CD4-positive, alpha-beta T cell treated with Interleukin-6 for 4 hours (primary cell): ENCODE results near the gene GSG1L.
"Not testable (repeated sequence)": the region's sequence is repeated elsewhere in the genome, so short reads cannot be mapped to it uniquely, and the experiment has no call there.

Source experiments
- DNase-seq: peaks from one replicate; pipeline ENCODE4 v3.0.0-alpha.2; 2020; ENCODE audit warnings: mixed read lengths

The GSG1L gene

DNA sequence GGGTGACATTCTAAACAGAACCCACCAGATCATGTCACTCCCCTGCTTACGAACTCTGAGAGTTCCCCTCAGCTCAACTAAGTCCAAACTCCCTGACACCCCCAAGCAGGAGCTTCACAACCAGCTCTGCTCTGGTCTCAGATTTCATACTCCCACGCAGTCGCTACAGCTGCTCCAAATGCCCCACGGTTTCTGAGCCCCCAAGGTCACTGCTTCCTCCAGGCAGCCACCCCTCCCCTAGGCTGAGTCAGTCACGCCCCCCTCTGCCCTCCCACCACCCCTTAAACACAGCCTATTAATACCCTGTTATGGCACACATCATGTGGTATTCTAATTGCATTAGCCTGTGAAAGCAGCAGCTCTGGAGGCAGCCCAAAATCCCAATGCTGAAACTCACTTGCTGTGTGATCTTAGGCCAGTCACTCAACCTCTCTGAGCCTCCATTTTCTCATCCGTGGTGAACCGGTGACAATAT, 51.5 kb downstream of the GSG1L start:
- DNase-seq, result no peak

DNA sequence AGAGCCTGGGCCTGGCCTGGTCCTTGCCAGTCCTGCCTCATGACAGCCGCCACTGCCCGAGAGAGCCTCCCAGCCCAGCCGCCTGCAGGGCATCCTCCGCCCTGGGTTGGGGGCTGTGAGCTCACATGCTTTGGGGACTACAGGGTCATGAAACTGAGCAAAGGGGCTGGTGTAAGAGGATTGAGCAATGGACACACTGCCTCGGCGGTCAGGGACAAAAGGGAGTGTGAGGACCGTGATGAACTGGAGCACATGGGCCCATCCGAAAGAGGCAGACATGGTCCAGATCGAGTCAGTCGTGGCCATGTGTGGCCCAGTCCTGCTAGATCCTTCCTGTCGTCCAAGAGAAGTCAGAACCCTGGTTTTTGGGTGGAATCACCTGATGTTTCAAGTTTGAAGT, 52.3 kb downstream of the GSG1L start:
- no peak for DNase-seq

DNA sequence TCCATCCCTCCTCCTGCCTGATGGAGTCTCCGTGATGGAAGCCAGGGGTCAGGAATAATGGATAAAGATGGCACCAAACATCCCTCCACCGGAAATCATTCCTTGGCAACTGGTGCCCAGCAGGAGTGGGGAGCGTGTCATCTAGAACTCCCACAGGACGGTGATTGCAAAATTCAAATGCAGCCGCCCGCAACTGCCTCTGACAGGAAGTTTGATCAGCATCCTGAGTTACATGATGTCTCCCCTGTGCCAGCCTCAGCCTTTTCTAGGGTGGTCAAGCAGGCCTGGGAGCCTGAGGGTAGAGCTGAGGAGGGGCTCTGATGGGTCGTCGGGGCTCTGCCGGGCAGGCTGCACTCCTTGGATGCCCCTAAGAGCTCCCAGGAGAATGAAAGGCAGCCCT, 52.8 kb downstream of the GSG1L start:
- no peak for DNase-seq

DNA sequence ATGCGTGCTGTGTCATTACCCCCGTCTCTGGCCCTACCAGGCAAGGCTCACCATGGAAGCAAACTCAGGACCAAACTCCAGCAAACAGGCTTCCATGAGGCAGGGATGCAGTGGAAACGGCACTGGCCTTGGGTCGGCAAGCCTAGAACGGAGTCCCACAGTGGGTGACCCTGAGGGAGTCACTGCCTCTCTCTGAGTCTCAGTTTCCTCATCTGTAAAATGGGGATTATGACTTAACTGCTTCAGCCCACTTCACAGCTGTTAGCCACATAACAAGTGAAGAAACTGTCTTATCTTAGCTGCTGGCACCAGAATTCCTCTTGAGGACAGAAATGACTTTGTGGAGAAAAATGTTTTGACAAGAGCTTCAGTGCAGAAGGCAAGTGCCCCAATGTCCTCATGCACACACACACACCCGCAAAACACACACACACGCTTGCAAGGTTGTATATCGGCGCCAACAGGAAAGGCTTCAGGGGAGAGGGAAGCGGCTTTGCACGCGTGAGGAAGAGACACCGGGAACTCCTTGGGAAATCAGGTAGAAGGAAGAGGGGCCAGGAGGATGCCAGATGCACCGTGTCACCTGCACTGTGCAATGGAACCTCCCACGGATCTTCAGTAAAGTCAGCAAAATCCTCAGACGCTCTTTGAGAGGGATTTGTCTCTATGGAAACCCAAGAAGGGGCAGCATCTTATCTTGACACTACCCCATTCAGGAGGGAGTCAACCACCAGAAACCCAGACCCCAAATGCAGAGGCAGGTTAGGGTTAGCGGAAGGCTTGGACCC, 53.7 kb downstream of the GSG1L start:
- DNase-seq, result no peak

DNA sequence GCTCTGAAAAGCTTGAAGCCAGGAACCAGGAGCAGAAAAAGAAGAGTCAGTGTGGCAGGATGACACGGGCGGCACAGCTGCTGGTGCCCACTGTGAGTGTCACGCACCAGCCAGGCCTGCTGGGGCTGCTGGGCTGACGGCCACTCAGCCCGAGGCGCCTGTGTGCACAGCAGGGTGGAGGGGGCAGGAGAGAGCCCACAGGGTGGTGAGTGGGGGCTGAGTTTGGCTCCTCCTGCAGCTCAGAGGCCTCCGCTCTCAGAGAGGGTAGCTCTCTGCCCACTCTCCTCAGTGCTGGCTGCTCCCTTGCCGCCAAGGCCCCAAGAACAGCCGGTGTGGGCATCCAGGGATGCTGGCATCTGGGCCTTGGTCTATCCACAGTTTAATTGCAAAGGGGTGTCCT, 59.6 kb downstream of the GSG1L start:
- DNase-seq, result no peak

DNA sequence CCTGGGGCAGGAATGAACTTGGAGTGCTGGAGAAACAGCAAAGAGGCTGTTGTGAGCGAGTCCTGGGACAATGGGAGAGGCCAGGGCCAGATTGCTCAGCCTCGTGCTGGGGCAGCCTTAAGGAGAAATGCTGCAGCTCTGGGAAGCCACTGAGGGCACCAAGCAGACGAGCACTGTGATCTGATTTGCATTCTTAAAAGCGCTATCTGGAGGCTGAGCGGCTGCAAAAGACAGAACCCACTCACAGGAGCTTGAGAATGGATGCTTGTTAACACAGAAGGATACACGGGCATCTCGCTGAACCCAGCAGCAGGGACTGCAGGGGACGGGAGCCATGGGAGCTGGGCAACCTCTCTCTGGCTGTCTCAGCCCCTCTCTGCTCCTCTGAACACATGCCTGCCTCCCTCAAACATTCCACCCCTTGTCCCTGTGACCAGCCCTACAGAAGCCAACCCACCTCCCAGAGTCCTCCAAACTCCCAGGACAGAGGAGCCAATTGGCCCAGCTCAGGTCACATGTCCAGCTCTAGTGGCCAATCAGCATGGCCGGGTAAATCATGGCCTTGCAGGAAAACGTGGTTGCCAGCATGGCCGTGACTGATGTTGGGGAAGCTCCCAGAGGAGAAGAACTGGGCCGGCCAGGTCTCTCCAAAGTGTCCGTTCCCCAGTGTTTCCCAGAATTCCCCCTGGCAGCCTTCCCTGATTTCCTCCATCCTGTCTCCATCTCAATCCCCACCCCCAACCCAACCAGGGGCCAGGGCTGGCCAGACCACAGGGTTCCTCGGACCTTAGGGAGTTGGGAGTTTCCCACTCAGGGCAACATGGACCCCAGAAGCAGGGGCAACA, 60.3 kb downstream of the GSG1L start:
- no peak for DNase-seq

DNA sequence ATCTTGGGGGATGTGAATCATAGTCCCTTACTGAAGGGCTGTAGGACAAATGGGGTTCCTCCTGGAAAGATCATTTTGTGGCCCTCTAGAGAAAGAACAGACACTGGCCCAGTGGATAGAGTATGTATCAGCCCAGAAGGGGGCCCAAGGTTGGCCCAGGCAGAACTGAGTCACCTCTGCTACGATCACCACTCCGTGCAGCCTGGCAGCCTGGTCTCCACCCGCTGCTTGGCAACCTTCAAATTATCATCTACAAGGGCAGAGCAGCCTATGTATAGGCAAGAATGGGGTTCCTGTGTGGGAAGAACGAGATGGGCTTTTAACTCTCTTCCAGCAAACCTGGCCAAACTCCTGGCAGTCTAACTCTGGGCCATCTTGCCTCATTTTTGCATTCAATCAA, 61.9 kb downstream of the GSG1L start:
- DNase-seq, result no peak

DNA sequence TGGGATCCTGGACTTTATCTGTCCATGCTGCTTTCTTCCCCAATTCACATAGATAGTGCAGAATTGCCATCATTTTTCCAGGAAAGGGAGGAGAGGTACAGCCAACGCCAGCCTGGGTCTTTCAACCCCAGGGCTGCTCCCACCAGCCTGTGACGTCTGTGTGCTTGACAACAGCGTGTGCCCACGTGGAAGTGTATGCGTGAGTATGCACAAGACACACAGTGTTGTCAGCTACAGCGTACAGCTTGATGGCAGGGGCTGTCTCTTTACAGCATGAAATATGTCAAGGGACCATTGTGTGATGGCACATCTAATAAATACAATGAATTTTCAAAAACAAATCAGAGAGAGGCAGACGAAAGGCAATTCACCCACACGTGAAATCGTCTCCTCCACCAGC, 62.3 kb downstream of the GSG1L start:
- no peak for DNase-seq

DNA sequence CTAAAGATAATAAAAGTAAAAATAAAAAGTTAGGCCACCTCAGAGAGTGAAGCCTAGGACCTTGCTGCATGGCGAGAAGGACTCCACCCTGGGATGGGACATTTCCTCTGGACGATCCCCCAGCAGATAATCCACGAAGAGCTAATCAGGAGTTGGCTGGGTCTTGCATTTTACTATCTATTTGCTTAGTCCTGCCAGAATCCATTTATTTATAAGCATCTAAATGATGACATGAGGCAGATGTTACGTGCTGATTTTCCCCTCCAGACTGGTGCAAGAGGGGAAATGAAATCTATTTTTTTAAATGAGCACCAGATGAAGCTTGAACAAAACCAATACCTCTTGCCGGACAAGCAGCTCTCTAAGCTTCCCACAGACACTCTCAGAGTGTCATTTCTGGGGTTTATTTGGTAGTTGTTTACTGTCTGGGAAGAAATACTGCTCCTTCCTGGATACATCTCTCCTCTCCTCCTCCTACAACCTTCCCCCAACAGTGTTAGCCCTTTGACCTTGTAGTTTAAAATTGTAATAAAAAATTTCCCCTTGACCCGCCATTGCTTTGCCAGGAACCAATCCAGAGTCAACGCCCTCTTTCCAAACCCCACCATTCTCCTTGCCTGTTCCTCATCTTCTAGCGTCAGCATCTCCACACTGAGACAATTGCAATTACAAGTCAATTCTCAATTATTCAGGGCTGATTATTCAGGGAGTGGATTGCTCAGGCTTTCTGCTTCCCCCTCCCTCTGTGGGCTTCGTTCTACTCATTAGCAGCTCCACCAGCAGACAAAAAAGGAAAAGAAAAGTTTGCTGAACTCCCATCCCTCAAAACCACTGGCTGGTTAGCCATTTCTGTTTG, 63.0 kb downstream of the GSG1L start:
- DNase-seq, result no peak

DNA sequence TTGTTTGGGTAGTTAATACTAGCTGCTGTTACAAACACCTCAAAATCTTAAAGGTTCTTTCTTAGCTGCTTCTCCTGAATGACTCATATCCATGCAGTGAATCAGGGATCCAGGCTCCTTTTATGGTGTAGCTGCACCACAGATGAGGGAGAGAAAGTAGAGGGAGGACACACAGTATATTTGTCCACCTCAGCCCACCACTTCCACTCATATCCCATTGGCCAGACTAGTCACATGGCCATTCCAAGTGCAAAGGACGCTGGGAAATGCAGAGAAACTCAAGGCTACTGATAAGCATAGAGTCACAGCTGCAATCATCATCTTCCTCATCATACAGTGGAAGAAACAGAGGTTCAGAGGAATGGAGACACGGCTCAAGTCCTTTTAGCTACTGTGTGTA, 63.8 kb downstream of the GSG1L start:
- DNase-seq, result no peak

DNA sequence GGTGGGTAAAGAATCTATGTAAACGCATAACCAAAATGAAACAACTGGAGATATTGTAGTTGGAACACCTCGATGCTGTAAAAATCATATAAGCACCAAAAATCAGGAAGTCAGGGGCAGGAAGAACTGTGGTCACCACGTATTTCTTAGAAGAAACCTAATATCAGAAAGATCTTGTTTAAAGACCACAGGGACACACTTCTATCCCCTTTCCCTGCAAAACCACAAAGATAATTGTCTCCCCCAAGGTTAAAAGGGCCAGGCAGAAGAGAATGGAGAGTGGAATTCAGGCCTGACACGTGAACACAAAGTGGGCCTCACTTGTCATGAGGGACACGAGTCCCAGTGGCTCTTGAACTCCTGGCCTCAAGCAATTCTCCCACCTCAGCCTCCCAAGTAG, 68.1 kb downstream of the GSG1L start:
- no peak for DNase-seq

DNA sequence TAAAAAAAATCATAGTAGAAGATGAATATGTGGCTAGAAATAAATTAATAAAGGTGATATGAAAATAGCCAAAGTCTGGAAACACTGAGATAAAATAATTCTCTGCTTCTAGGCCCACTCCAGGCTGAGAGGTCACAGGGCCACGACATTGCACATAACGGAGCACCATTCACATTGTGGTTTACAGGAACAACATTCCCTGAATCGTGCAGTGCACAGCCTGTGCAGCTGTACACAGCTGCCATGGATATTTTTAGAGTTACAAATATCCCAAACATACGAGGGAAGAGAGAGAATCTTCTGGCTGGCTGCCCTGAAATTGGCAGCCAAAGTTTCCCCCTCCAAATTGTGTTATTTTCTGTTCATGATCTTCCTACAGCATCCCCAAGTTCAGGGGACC, 68.8 kb downstream of the GSG1L start:
- DNase-seq, result no peak

DNA sequence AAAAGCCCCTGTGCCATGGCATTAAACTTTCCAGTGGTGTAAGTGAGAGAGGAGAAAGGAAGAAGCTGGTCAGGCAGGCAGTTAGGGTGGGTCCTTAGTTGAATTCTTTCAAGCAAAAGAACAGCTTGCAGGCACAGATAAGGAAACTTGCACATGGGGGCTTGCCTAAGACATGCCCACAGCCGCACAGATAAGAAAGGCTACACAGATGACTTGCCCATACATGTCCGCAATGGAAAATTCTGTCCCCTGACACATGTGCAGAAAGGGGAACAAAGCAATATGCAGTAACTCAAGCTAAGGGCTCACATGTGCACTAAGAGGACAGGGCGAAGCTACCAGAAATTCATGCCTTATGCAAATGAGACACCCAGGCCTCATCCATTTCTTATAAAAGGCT, 69.9 kb downstream of the GSG1L start:
- no peak for DNase-seq

DNA sequence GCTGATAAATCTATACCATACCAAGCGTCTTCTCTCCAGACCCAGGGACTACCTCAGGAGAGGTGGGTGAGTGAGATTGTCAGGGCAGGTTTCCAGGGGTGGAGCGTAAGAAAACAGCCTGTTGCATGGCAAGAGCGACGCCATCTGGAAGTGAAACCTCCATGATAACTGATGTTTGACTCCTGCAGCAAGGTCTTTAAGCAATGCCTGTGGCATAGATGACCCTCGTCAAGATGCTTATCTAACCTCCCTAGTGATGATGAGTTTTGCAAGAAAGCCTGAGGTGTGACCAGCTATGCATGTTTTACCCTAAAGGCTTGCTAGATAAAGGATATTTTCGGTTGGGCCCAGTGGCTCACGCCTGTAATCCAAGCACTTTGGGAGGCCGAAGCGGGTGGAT, 71.6 kb downstream of the GSG1L start:
- DNase-seq, result no peak

DNA sequence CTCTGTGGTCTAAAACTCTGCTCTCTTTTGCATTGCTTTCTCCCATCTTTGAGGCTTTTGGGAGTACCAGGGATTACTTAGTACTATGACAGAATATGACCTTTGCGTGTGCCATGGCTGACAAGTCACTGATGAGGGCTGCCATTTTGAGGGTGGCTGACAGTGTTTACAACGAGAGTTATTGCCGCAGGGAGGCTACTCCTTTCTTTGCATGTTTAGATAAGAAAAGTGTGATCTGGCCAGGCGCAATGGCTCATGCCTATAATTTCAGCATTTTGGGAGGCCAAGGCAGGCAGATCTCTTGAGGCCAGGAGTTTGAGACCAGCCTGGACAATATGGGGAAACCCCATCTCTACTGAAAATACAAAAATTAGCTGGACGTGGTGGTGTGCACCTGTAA, 77.5 kb downstream of the GSG1L start:
- no peak for DNase-seq

DNA sequence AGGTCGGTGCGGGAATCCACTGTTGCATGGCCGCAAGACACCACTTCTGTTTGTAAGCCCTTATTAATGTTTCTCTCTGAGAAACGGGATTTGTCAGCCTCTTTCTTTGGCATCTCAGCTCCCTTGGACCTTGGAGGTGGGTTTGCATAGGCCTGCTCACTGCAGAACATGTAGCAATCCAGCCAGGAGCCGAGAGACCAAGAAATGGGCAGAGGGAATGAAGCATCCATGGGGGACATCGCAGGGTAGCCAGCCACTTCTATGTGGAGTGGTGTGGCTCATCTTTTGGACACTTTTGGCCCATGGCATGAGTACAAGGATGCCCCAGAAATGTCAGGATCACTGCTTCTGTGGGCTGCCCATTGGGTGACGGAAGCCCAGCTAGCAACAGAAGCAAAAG, 79.4 kb downstream of the GSG1L start:
- no peak for DNase-seq

DNA sequence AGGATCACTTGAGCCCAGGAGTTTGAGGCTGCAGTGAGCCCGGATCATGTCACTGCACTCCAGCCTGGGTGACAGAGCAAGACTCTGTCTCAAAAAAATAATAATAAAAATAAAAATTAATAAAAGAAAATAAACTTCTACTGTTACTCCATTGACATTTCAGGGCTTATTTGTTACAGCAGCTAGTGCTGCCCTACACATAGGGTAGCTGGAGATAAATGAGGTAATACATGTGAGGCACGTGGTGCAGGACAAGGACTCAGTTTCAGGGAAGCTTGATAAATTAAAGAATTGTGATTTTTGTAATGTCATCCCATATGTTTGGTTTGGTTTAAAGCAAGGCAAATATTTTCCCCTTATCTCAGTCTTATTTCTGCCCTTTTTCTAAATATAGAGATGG, 80.3 kb downstream of the GSG1L start:
- no peak for DNase-seq

DNA sequence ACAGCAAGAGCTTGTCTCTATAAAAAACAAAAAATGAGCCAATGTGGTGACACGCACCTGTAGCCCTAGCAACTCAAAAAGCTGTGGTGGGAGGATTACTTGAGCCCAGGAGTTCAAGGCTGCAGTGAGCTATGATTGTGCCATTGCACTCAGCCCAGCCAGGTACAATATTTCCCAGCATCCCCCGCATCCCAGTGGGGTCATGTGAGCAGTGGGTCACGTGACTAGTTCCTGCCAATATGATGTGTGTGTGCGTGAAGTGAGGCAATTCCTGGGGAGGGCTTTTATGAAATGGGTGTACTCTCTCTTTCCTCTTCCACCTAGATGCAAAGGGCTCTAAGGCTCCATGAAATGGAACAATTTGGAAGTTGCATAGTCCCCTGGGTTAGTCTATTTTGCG, 81.3 kb downstream of the GSG1L start:
- DNase-seq, result no peak

DNA sequence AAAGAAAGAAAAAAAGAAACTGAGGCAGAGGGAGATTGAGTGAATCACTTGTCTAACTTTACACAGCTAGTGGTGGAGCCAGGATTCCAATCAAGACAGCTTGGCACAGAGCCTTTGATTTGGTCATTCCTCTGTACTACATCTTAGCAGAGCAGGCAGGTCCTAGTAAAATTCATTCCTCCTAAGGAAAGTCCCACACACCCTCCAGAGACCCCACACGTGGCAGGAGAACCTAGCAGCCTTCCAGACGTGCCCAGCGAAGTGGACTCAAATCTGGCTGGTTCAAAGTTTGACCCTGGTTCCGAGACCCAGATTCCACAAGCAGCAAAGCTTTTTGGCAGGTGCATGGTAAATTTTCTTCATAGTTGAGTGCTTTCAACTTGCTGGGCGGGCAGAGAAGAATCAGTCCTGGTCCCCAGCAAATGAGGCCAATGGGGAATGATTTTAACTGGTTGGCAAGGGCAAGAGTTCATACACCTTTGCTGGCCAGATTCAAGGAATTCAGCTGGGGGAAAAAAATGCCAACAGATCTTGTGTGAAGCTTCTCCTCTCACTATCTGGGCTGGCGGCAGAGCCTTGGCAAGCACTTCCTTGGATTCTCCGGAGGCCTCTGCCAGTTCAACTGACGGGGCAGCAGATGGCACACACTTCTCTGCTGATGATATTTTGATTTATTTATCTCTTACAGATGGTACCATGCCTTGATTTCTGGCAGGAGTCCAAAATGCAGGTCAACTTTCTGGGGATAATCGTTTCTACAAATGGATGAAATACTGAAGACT, 82.4 kb downstream of the GSG1L start:
- no peak for DNase-seq

DNA sequence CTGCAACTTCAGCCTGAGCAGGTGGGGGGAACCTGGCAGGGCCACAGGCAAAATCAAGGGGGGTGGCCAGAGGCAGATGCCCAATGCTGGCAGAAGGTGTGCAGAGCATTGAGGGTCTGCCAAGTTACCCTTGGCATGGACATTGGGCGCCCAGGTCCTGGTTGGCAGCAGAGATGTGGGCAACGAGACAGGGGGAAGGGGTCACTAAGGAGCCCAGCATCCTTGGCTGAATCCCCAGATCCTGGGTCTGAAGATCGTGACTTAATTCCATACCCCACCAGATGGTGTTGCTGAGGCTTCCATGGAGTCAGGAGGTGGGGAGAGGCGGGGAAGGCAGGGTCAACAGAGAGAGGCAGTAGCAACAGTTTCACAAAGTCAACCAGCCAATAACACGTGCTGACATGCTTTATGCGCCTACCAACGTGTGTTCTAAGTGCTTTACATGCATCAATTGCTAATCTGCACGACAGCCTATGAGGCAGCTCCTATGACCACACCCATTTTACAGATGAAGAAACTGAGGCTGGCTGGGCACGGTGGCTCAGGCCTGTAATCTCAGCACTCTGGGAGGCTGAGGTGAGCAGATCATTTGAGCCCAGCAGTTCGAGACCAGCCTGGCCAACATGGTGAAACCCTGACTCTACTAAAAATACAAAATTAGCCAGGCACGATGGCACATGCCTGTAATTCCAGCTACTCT, 83.3 kb downstream of the GSG1L start:
- DNase-seq, result no peak

DNA sequence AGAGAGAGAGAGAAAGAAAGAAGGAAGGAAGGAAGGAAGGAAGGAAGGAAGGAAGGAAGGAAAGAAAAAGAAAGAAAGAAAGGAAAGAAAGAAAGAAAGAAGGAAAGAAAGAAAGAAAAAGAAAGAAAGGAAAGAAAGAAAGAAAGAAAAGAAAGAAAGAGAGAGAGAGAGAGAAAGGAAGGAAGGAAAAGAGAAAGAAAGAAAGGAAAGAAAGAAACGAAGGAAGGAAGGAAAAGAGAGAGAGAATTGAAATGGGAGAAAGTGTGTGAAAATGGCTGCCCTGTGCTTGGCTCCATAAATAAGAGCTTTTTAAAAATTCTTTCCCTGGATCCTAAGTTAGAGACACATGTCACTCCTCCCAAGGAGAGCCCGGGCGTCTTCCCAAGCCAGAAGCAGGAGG, 83.8 kb downstream of the GSG1L start:
- not testable (repeated sequence) for DNase-seq

DNA sequence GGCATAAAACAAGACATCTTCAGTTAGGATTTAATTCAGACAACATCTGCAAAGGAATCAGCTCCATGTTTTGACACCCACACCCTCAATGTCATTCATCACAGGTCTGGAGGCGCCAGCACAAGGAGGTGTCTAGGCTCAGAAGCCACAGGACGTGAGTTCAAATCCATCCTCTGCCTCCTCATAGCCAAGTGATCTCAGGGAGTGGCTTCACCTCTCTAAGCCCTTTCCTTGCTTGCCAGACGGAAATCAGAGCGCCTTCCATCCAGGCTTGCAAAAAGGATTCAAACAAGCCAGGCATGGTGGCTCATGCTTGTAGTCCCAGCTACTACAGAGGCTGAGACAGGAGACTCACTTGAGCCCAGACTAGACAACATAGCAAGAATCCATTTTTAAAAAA, 84.6 kb downstream of the GSG1L start:
- no peak for DNase-seq
